Gastroesophageal sphincter (tissue), 3 donors: ENCODE measurements around the gene TNFRSF13B.

ENCODE experiments used
- CTCF ChIP-seq, 4 experiments: fragments of 200-600 bp in 2 of 4; fragments of 450-650 bp in 2 of 4; sonication (generic) in 1 of 4; IDR thresholded peaks; one replicate each; pipeline ENCODE4 v1.5.1; 2017 to 2019; ENCODE audit warnings: antibody characterized with exemption in 4 of 4, mild to moderate bottlenecking in 2 of 4, moderate library complexity in 2 of 4
- EP300 ChIP-seq: sonication (generic); formaldehyde crosslinking; IDR thresholded peaks from one replicate; pipeline ENCODE4 v1.6.1; 2017; ENCODE audit warnings: antibody characterized with exemption, mild to moderate bottlenecking
- POLR2A ChIP-seq, 2 donors: fragments of 450-650 bp; IDR thresholded peaks; one replicate each; pipeline ENCODE4 v1.6.1; 2017; ENCODE audit warnings: antibody characterized with exemption in 2 of 2, mild to moderate bottlenecking in 2 of 2, moderate library complexity in 1 of 2

GRCh38 chr17:16900288-16900882 lies 71.5 kb downstream of the TNFRSF13B start:
- TF ChIP-seq CTCF (IDR thresholded peaks at IDR 0.05) (no peak), POLR2A (IDR thresholded peaks at IDR 0.05) (no peak), EP300 (no peak)
